Lung (tissue), 12 donors: Measurements from ENCODE around the gene TMSB10. TPM values are rescaled to one million over a fixed set of nuclear protein-coding genes. Genes with fewer than 3 reads are reported as not detected.
"Not testable (repeated sequence)": the region's sequence is repeated elsewhere in the genome, so short reads cannot be mapped to it uniquely, and the experiment has no call there.

ENCODE experiments used
- ATAC-seq: fragments of 200-7000 bp; cut with Tn5 transposase; one replicate; pipeline ENCODE4 v1.9.1; 2020; ENCODE audit warnings: moderate number of reproducible peaks; ENCODE audit not compliant: insufficient read depth, low FRiP score
- DNase-seq, 3 donors: peaks; one replicate each; pipeline ENCODE4 v3.0.0-alpha.2; 2013 to 2017
- H3K27ac ChIP-seq, 2 donors: one replicate each; pipeline ENCODE4 v1.5.1; 2013; ENCODE audit warnings: mild to moderate bottlenecking in 2 of 2, moderate library complexity in 2 of 2, control low read depth in 1 of 2, inconsistent platforms in 1 of 2, low read depth in 1 of 2, low read length in 1 of 2
- H3K27me3 ChIP-seq, 3 donors: one replicate each; pipeline ENCODE4 v1.5.1; 2013; ENCODE audit warnings: low read length in 2 of 3; ENCODE audit not compliant: control insufficient read depth in 3 of 3, insufficient read depth in 3 of 3
- H3K36me3 ChIP-seq, 4 donors: one replicate each; pipeline ENCODE4 v1.5.1; 2013; ENCODE audit warnings: low read length in 4 of 4, mild to moderate bottlenecking in 1 of 4, moderate library complexity in 1 of 4; ENCODE audit not compliant: control insufficient read depth in 4 of 4, insufficient read depth in 4 of 4
- H3K4me1 ChIP-seq, 5 donors: one replicate each; pipeline ENCODE4 v1.5.1; 2013; ENCODE audit warnings: low read length in 5 of 5, mild to moderate bottlenecking in 2 of 5, moderate library complexity in 1 of 5; ENCODE audit not compliant: control insufficient read depth in 5 of 5, insufficient read depth in 5 of 5
- H3K4me3 ChIP-seq: one replicate; pipeline ENCODE4 v1.5.1; 2013; ENCODE audit warnings: mild to moderate bottlenecking, control low read depth, moderate library complexity
- H3K9ac ChIP-seq, 2 donors: one replicate each; pipeline ENCODE4 v1.5.1; 2013; ENCODE audit warnings: low read length in 2 of 2, control low read depth in 1 of 2; ENCODE audit not compliant: insufficient read depth in 1 of 2
- H3K9me3 ChIP-seq, 4 donors: one replicate each; pipeline ENCODE4 v1.5.1; 2013; ENCODE audit warnings: low read length in 3 of 4, mild to moderate bottlenecking in 1 of 4, moderate library complexity in 1 of 4; ENCODE audit not compliant: control insufficient read depth in 4 of 4, insufficient read depth in 3 of 4
- CTCF ChIP-seq: IDR thresholded peaks from 2 replicates; pipeline ENCODE4 v1.5.1; 2012; ENCODE audit warnings: mild to moderate bottlenecking; ENCODE audit errors: control extremely low read depth, extremely low read depth
- WGBS, 2 donors: extraction: QIAGEN DNeasy Blood & Tissue Kit; methylation state at CpG; one replicate each; pipeline ENCODE4 v1.1.7; 2013; 5-methylcytosine and 5-hydroxymethylcytosine counted together
- polyA plus RNA-seq, 2 donors: library from polyadenylated mRNA; stranded (reverse); fragments of 200-250 nt; gene quantifications; one replicate each; pipeline ENCODE4 v1.2.1, GENCODE V29; 2013
- total RNA-seq, 2 donors: library from RNA; depleted of rRNA in 1 of 2; stranded (reverse); fragments of >200 nt in 1 of 2; gene quantifications; one replicate each; pipeline ENCODE4 v1.2.1, GENCODE V29; 2014 to 2021
- donor health status: control.
- donor health status: control.
- donor health status: Bipolar disorder and iron deficiency.
- donor health status: healthy.
- donor health status: DM: yes; HTN: yes; CAD: no.

Gene TMSB10
- total and polyA plus RNA-seq, 4 donors, result 1,849 to 6,202 (median 2,498) TPM

GRCh38 chr2:84914334-84914733 is 8.9 kb downstream of the TMSB10 start:
- no peak for TF ChIP-seq CTCF
- H3K27ac ChIP-seq, result no peak overlapping the region
- no peaks in the 10 kb centered on the region for H3K9me3 ChIP-seq
- H3K4me3 ChIP-seq, result no peak overlapping the region
- H3K36me3 ChIP-seq, result peaks cover 0 to 6% (median 1%) of the 10 kb centered on the region in 4 donors
- WGBS, 2 donors, result 92 to 95% methylated on average over 6 of the region's 6 CpGs
- no peak overlapping the region for H3K9ac ChIP-seq
- peaks cover 0 to 6% (median 0%) of the 10 kb centered on the region in 5 donors for H3K4me1 ChIP-seq
- ATAC-seq (no peak), DNase-seq (no peak)
- no peaks in the 10 kb centered on the region for H3K27me3 ChIP-seq

- not testable (repeated sequence) for H3K9ac ChIP-seq, H3K27me3 ChIP-seq, H3K36me3 ChIP-seq, DNase-seq, H3K4me1 ChIP-seq, H3K9me3 ChIP-seq, H3K4me3 ChIP-seq, ATAC-seq, H3K27ac ChIP-seq
- 97% methylated on average over 24 of the region's 24 CpGs for WGBS, 2 donors
These were observed 10.2 kb downstream of the TMSB10 start for GRCh38 chr2:84915675-84916074.

GRCh38 chr2:84917821-84918220 is 12.4 kb downstream of the TMSB10 start:
- not testable (repeated sequence) for H3K27me3 ChIP-seq

GRCh38 chr2:84918430-84918829 is 13.0 kb downstream of the TMSB10 start:
- H3K9ac ChIP-seq, result no peak overlapping the region
- no peak overlapping the region for H3K27ac ChIP-seq
- TF ChIP-seq CTCF, result no peak
- no peaks in the 10 kb centered on the region for H3K9me3 ChIP-seq
- DNase-seq, result no peak
- ATAC-seq, result no peak
- H3K4me1 ChIP-seq, result peaks cover 0 to 4% (median 0%) of the 10 kb centered on the region in 5 donors
- 91 to 93% methylated on average over 2 of the region's 2 CpGs for WGBS, 2 donors
- H3K27me3 ChIP-seq, result no peaks in the 10 kb centered on the region
- H3K36me3 ChIP-seq, result peaks cover 0 to 3% (median 0%) of the 10 kb centered on the region in 4 donors
- no peak overlapping the region for H3K4me3 ChIP-seq

More at GRCh38 chr2:84917821-84918220, 12.4 kb downstream of the TMSB10 start:
- not testable (repeated sequence) for H3K4me3 ChIP-seq, H3K9me3 ChIP-seq, H3K9ac ChIP-seq, H3K4me1 ChIP-seq, H3K27ac ChIP-seq, ATAC-seq, DNase-seq, H3K36me3 ChIP-seq
- WGBS, 2 donors, result 78 to 90% methylated on average over 5 of the region's 5 CpGs
